K562 (cell line): ENCODE data around the gene LIN28A. TPM values are rescaled to one million over a fixed set of nuclear protein-coding genes. Genes with fewer than 3 reads are reported as not detected.

Experiments
- DMBX1 ChIP-seq: fragments of 250-450 bp; sonication (Bioruptor Pico); IDR thresholded peaks from 2 replicates; pipeline ENCODE4 v1.8.0; 2022; ENCODE audit warnings: inconsistent platforms, mild to moderate bottlenecking, moderate library complexity, borderline replicate concordance
- MGA ChIP-seq: fragments of 450-650 bp; IDR thresholded peaks from 2 replicates; pipeline ENCODE4 v1.6.1; 2016; ENCODE audit warnings: mild to moderate bottlenecking, moderate library complexity
- ZNF76 ChIP-seq: fragments of 250-450 bp; sonication (Bioruptor Pico); IDR thresholded peaks from 2 replicates; pipeline ENCODE4 v1.4.0; 2020; ENCODE audit warnings: mild to moderate bottlenecking, moderate library complexity, borderline replicate concordance
- polyA plus RNA-seq, 8 experiments: library from polyadenylated mRNA; depleted of rRNA in 4 of 8; stranded (reverse) in 5 of 8; unstranded in 3 of 8; fragments of >200 nt; fragmentation: Nextera tagmentation in 2 of 8; fragmentation: Illumina TruSeq in 1 of 8; extraction: Ambion mirVana in 2 of 8; extraction: Trizol in 1 of 8; gene quantifications; 2 replicates each; pipeline versions ENCODE4 v1.2.1 to v1.2.3, GENCODE V29; 2011 to 2014; ENCODE audit warnings: inconsistent platforms in 1 of 8, missing spikeins in 1 of 8
- total RNA-seq, 7 experiments: library from RNA; depleted of rRNA in 6 of 7; stranded (reverse); fragments of >200 nt in 6 of 7; fragmentation: Illumina TruSeq in 2 of 7; extraction: Trizol in 2 of 7; gene quantifications; 2 replicates each; pipeline versions ENCODE4 v1.2.1 to v1.2.3, GENCODE V29; 2011 to 2021; ENCODE audit warnings: low replicate concordance in 1 of 7
- TF ChIP-seq, protein P1 (sequence below): fragments of 250-450 bp; sonication (Bioruptor Pico); IDR thresholded peaks from 2 replicates; pipeline ENCODE4 v1.5.0; 2020; ENCODE audit warnings: mild to moderate bottlenecking, borderline replicate concordance

The LIN28A gene
- total and polyA plus RNA-seq, 9 of the 15 experiments (the other 6 are each of a cell fraction or from before 2014, with no cell fraction given): 0.80 to 5.4 (median 3.9) TPM

DNA sequence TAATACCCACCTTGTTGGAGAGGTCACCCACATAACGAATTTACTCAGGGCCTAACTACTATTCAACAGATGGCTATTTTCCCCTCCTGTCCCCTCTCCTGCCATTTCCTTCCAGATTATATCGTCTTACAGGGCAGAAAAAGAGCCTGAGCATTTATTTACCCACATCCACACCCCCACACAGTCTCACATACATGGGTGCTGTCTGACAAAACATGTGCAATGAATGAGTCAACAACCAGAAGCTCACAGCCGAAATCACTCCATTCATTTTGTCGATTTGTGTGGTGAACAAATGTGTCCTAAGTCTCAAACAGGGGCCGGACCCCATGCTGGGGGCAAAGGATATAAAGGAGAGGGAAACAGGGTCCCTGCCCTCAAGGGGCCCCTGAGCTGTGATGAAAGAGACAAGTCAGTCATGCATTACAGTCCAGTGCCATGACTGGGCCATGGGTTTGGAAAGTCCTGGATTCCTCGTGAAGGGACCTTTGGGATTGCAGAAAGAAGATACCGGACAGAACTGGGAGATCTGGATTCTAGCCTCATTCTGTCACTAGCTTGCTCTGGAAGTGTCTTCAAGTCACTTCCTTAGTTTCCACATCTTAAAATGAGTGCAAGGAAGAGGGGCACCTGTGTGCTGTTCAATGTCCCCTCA lies 21.7 kb upstream of the LIN28A start (continued):
- TF ChIP-seq ZNF76 (CRISPR knock-in tag): no peak
- TF ChIP-seq DMBX1 (CRISPR knock-in tag): no peak
- TF ChIP-seq, protein P1, sequence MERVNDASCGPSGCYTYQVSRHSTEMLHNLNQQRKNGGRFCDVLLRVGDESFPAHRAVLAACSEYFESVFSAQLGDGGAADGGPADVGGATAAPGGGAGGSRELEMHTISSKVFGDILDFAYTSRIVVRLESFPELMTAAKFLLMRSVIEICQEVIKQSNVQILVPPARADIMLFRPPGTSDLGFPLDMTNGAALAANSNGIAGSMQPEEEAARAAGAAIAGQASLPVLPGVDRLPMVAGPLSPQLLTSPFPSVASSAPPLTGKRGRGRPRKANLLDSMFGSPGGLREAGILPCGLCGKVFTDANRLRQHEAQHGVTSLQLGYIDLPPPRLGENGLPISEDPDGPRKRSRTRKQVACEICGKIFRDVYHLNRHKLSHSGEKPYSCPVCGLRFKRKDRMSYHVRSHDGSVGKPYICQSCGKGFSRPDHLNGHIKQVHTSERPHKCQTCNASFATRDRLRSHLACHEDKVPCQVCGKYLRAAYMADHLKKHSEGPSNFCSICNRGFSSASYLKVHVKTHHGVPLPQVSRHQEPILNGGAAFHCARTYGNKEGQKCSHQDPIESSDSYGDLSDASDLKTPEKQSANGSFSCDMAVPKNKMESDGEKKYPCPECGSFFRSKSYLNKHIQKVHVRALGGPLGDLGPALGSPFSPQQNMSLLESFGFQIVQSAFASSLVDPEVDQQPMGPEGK: no peak
- TF ChIP-seq MGA: no peak
- TF ChIP-seq, all 486 proteins: peak for 2
